ENCODE data around the gene ABHD17A. TPM values are rescaled to one million over a fixed set of nuclear protein-coding genes. Genes with fewer than 3 reads are reported as not detected.
A peak's percentile ranks its signal among the peaks of the same experiment; 100 is the strongest.

The ABHD17A gene
- total RNA-seq, 2 donors from 2014 or later = 96.8 to 143 TPM

DNA sequence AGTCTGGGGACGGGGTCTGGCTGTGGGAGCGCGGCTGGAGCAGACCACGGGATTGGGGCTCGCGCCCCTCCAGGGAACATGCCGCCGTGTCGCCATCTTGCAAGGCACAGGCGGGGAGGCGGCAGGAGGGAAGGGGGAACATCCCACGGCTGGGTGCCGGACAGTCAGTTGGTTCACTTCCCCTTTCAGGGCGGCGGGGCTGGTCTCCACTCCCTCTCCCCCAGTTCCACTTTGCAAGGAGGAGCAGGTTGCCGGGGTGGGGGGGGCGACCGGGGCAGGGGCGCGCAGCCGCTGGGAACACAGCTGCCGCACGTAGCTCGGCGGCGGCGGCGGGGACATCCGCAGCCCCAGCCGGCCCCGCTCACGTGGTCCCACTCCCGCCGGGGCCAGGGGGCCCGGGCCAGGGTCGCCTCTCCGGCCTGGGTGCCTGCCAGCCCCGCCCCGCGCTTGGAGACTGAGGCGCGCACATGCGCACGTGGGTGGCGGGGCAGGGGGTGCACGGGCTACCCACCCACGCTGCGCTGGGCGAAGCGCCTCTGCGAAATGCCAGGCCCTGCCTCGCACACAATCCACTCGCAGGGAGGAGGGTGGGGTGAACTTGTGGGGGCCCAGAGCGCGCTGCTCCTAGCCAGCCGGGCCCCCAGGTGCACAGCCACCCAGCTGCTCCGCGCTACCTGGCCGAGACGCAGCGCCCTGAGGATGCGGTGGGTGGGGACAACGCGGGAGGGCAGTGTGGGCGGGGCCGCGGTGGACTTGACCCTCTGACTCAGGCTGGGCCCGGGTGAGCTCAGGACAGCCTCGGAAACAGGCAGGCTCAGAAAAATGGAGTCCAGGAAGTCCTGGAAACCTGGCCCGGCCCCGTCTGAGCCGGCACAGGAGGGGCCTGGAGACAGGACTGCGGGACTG is 28.3 kb downstream of the ABHD17A start:
- Histone ChIP-seq H3K9me3 (no peaks in the 10 kb centered on the region), H3K36me3 (no peaks in the 10 kb centered on the region), H3K27ac (peak overlapping the region; percentile 53 to 75), H3K4me1 (ENCODE audit: control insufficient read depth in 1 of 2, low read depth in 2 of 2) (peaks cover 46 to 67% of the 10 kb centered on the region in 2 donors), H3K27me3 (replicated peaks; ENCODE audit: insufficient read depth) (no peaks in the 10 kb centered on the region), H3K4me3 (peak overlapping the region; percentile 68)
- no peak for TF ChIP-seq CTCF (IDR thresholded peaks at IDR 0.05)
- ATAC-seq (ENCODE audit: insufficient number of reproducible peaks, low FRiP score, low read depth) (peak; percentile 5), DNase-seq (ENCODE audit: low spot score) (peak; percentile 54)

DNA sequence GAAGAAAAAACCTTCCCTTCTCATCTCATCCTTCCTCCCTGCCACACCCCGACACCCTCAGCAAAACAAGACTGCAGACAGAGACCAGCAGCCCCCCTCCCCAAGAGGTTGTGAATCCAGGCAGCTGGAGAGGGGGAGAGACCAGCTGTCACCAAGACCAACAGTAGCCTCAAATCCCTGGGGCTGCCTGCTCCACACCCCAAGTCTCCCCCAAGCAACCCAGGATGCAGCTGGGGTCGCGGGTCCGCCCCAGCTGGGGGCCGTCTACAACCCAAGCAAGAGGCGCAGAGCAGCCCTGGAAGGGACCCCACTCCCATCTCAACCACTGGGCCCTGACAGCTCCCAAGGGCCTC is 29.0 kb downstream of the ABHD17A start:
- H3K4me1 ChIP-seq (ENCODE audit: control insufficient read depth in 1 of 2, low read depth in 2 of 2) = peaks cover 40 to 61% of the 10 kb centered on the region in 2 donors
- H3K36me3 ChIP-seq = no peaks in the 10 kb centered on the region
- H3K4me3 ChIP-seq = peak overlapping the region; percentile 68
- H3K9me3 ChIP-seq = no peaks in the 10 kb centered on the region
- TF ChIP-seq CTCF (IDR thresholded peaks at IDR 0.05) = no peak
- no peaks in the 10 kb centered on the region for H3K27me3 ChIP-seq (replicated peaks; ENCODE audit: insufficient read depth)
- peak overlapping the region; percentile 53 to 75 for H3K27ac ChIP-seq
- no peak for DNase-seq (ENCODE audit: low spot score)
- no peak for ATAC-seq (ENCODE audit: insufficient number of reproducible peaks, low FRiP score, low read depth)

DNA sequence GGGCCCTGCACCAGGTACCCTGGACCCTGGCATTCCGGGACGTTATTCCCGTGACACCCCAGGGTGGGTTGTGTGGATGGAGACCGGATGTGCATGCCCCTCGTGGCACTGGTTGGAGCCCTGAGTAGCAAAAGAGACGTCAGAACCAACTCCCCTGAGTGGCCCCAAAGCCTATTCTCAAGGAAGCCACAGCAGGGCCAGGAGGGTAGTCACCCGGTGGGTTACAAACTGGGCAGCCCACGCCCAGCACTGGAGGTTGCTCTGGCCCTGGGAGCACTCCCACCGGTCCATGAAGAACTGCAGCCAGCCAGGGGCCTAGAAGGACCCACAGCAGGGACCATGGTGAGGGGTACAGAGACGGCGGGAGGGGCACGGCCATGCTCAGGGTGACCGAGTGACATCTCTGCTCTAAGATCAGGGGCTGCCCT is 29.5 kb downstream of the ABHD17A start:
- no peaks in the 10 kb centered on the region for H3K36me3 ChIP-seq
- H3K4me3 ChIP-seq = peak overlapping the region; percentile 68
- no peak for DNase-seq (ENCODE audit: low spot score)
- no peak for TF ChIP-seq CTCF (IDR thresholded peaks at IDR 0.05)
- H3K27ac ChIP-seq = peak overlapping the region; percentile 53 to 75
- no peaks in the 10 kb centered on the region for H3K9me3 ChIP-seq
- ATAC-seq (ENCODE audit: insufficient number of reproducible peaks, low FRiP score, low read depth) = no peak
- peaks cover 37 to 56% of the 10 kb centered on the region in 2 donors for H3K4me1 ChIP-seq (ENCODE audit: control insufficient read depth in 1 of 2, low read depth in 2 of 2)
- H3K27me3 ChIP-seq (replicated peaks; ENCODE audit: insufficient read depth) = no peaks in the 10 kb centered on the region

DNA sequence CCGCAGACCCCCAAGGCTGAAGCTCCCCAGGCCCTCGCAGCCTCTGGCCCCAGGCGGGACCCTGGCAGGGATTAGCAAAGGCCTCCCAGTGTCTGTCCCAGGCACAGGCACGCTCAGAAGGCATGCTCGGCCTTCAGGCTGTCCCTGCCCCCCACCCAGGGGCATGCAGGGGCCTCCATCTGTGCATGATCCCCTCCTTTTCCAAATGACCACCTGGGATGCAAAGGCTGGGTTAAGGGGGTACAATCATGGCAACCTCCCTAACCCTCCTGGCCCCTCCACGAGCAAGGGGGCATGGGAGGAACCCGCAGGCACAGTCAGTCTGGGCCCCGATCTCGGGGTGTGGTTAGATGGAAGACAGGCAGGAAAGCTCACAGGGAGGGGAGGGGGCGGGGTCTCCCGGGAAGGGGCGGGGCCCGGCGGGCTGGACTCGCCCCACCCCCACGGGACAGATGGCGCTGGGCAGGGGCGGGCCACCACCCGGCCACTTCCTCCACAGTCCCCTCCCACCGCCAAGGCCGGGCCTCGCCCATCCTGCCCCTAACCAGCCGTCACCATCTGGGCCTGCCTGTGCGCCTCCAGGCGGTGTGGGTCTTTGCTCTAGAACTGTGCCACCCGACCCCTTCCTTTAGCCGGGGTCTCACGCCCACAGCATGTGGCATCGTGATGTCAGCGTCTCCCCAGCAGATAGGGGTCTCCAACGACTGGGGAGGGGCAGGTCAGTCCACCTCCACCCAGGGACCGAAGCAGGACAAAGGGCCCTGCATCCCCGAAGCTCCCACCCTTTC is 30.1 kb downstream of the ABHD17A start:
- no peak for DNase-seq (ENCODE audit: low spot score)
- no peak for ATAC-seq (ENCODE audit: insufficient number of reproducible peaks, low FRiP score, low read depth)
- peak overlapping the region; percentile 68 for H3K4me3 ChIP-seq
- no peak for TF ChIP-seq CTCF (IDR thresholded peaks at IDR 0.05)
- peaks cover 31 to 50% of the 10 kb centered on the region in 2 donors for H3K4me1 ChIP-seq (ENCODE audit: control insufficient read depth in 1 of 2, low read depth in 2 of 2)
- H3K9me3 ChIP-seq = no peaks in the 10 kb centered on the region
- peak overlapping the region in 1 of 2 donors; percentile 75 for H3K27ac ChIP-seq
- H3K27me3 ChIP-seq (replicated peaks; ENCODE audit: insufficient read depth) = no peaks in the 10 kb centered on the region
- no peaks in the 10 kb centered on the region for H3K36me3 ChIP-seq

GRCh38 chr19:1854542-1855039 is 30.7 kb downstream of the ABHD17A start:
- ATAC-seq (ENCODE audit: insufficient number of reproducible peaks, low FRiP score, low read depth) (no peak), DNase-seq (ENCODE audit: low spot score) (no peak)
- TF ChIP-seq CTCF (IDR thresholded peaks at IDR 0.05) = no peak
- H3K36me3 ChIP-seq = no peaks in the 10 kb centered on the region
- H3K27ac ChIP-seq = peak overlapping the region in 1 of 2 donors; percentile 53
- peaks cover 27 to 44% of the 10 kb centered on the region in 2 donors for H3K4me1 ChIP-seq (ENCODE audit: control insufficient read depth in 1 of 2, low read depth in 2 of 2)
- no peaks in the 10 kb centered on the region for H3K9me3 ChIP-seq
- peak overlapping the region; percentile 41 for H3K4me3 ChIP-seq
- H3K27me3 ChIP-seq (replicated peaks; ENCODE audit: insufficient read depth) = no peaks in the 10 kb centered on the region

Measured in thoracic aorta (tissue), 2 donors.